Activated CD8-positive, alpha-beta T cell treated with anti-CD3 and anti-CD28 coated beads, Interleukin-2, amount 10 ng/mL, durations not matched to agents 7 days and 5 days (primary cell): ENCODE measurements around the gene B3GNT7. TPM values are rescaled to one million over a fixed set of nuclear protein-coding genes. Genes with fewer than 3 reads are reported as not detected.

ENCODE experiments used
- ATAC-seq: fragments of 150-1000 bp; cut with Tn5 transposase; one replicate; pipeline ENCODE4 v1.10.0; 2021; ENCODE audit warnings: moderate library complexity
- CTCF ChIA-PET: fragments of 350-600 bp; sonication (Branson Sonifier 250); formaldehyde crosslinking; loops from one replicate; lab custom pipeline; 2021; ENCODE audit warnings: antibody characterized with exemption; lab: Charles Lee
- POLR2A ChIA-PET: fragments of 350-600 bp; sonication (Branson Sonifier 250); formaldehyde crosslinking; loops from one replicate; lab custom pipeline; 2021; ENCODE audit warnings: antibody characterized with exemption; lab: Charles Lee
- DNase-seq: peaks from one replicate; pipeline ENCODE4 v3.0.0-alpha.2; 2020
- H3K27ac Mint-ChIP-seq: one replicate; pipeline ENCODE4 v1.8.0; 2021; ENCODE audit warnings: mild to moderate bottlenecking, mixed read lengths
- H3K27me3 Mint-ChIP-seq: one replicate; pipeline ENCODE4 v1.8.0; 2021; ENCODE audit warnings: low read depth, mixed read lengths
- H3K36me3 Mint-ChIP-seq: one replicate; pipeline ENCODE4 v1.8.0; 2021; ENCODE audit warnings: low read depth, mixed read lengths
- H3K4me1 Mint-ChIP-seq: one replicate; pipeline ENCODE4 v1.8.0; 2021; ENCODE audit warnings: low read depth, mixed read lengths
- H3K4me3 Mint-ChIP-seq: one replicate; pipeline ENCODE4 v1.8.0; 2021; ENCODE audit warnings: mild to moderate bottlenecking, mixed read lengths
- H3K9me3 Mint-ChIP-seq: one replicate; pipeline ENCODE4 v1.8.0; 2022; ENCODE audit warnings: mixed read lengths; ENCODE audit not compliant: insufficient read depth
- total RNA-seq, 2 experiments: library from RNA; stranded (reverse); gene quantifications; one replicate each; pipeline ENCODE4 v1.2.3, GENCODE V29; 2021

Gene B3GNT7
- total RNA-seq, 2 experiments from 2014 or later = 0.26 to 0.34 TPM

- no peaks in the 10 kb centered on the region for H3K9me3 Mint-ChIP-seq
- peaks cover 18% of the 10 kb centered on the region for H3K4me1 Mint-ChIP-seq
- no peaks in the 10 kb centered on the region for H3K27me3 Mint-ChIP-seq
- ChIA-PET POLR2A (no interaction called here), CTCF (no interaction called here)
- no peak for ATAC-seq
- no peak overlapping the region for H3K27ac Mint-ChIP-seq
- DNase-seq = no peak
- H3K36me3 Mint-ChIP-seq = no peaks in the 10 kb centered on the region
- no peak overlapping the region for H3K4me3 Mint-ChIP-seq
Measured at GRCh38 chr2:231357931-231358330, 37.6 kb upstream of the B3GNT7 start.

- DNase-seq (no peak), ATAC-seq (no peak)
- ChIA-PET POLR2A (no interaction called here), CTCF (no interaction called here)
- H3K27me3 Mint-ChIP-seq = no peaks in the 10 kb centered on the region
- no peak overlapping the region for H3K4me3 Mint-ChIP-seq
- H3K36me3 Mint-ChIP-seq = no peaks in the 10 kb centered on the region
- no peak overlapping the region for H3K27ac Mint-ChIP-seq
- H3K4me1 Mint-ChIP-seq = peaks cover 23% of the 10 kb centered on the region
- no peaks in the 10 kb centered on the region for H3K9me3 Mint-ChIP-seq
Measured at GRCh38 chr2:231359441-231359840, 36.1 kb upstream of the B3GNT7 start.

GRCh38 chr2:231359948-231360347 is 35.6 kb upstream of the B3GNT7 start:
- POLR2A ChIA-PET = no interaction called here
- no peak overlapping the region for H3K4me3 Mint-ChIP-seq
- H3K27ac Mint-ChIP-seq = no peak overlapping the region
- DNase-seq (no peak), ATAC-seq (no peak)
- H3K9me3 Mint-ChIP-seq = no peaks in the 10 kb centered on the region
- H3K27me3 Mint-ChIP-seq = no peaks in the 10 kb centered on the region
- CTCF ChIA-PET = no interaction called here
- H3K36me3 Mint-ChIP-seq = no peaks in the 10 kb centered on the region
- H3K4me1 Mint-ChIP-seq = peaks cover 23% of the 10 kb centered on the region

GRCh38 chr2:231360401-231360800 is 35.1 kb upstream of the B3GNT7 start:
- ATAC-seq (no peak), DNase-seq (no peak)
- CTCF ChIA-PET = no interaction called here
- POLR2A ChIA-PET = no interaction called here
- H3K4me3 Mint-ChIP-seq = no peak overlapping the region
- H3K9me3 Mint-ChIP-seq = no peaks in the 10 kb centered on the region
- H3K27ac Mint-ChIP-seq = no peak overlapping the region
- peaks cover 23% of the 10 kb centered on the region for H3K4me1 Mint-ChIP-seq
- no peaks in the 10 kb centered on the region for H3K27me3 Mint-ChIP-seq
- H3K36me3 Mint-ChIP-seq = no peaks in the 10 kb centered on the region

GRCh38 chr2:231360881-231361371 is 34.6 kb upstream of the B3GNT7 start:
- H3K27me3 Mint-ChIP-seq = no peaks in the 10 kb centered on the region
- no peak for ATAC-seq
- H3K36me3 Mint-ChIP-seq = no peaks in the 10 kb centered on the region
- no peak for DNase-seq
- ChIA-PET POLR2A (no interaction called here), CTCF (interaction anchor here (1.0 to 1.5 kb wide), 2 partner anchors 33 to 91 kb away, joined by 4 to 6 read pairs; no protein-coding TSS in a partner anchor)
- no peak overlapping the region for H3K4me3 Mint-ChIP-seq
- no peaks in the 10 kb centered on the region for H3K9me3 Mint-ChIP-seq
- H3K27ac Mint-ChIP-seq = no peak overlapping the region
- H3K4me1 Mint-ChIP-seq = peaks cover 23% of the 10 kb centered on the region

GRCh38 chr2:231361701-231362554 is 33.6 kb upstream of the B3GNT7 start:
- Mint-ChIP-seq H3K4me1 (peaks cover 23% of the 10 kb centered on the region), H3K4me3 (no peak overlapping the region), H3K27ac (peak overlapping the region; percentile 75), H3K27me3 (no peaks in the 10 kb centered on the region), H3K36me3 (no peaks in the 10 kb centered on the region), H3K9me3 (no peaks in the 10 kb centered on the region)
- peak; percentile 52 for DNase-seq
- ATAC-seq = peak; percentile 85
- CTCF ChIA-PET = interaction anchor here (0.9 to 1.5 kb wide), 8 partner anchors 13 to 258 kb away, joined by 3 to 6 read pairs (median 4); no protein-coding TSS in a partner anchor
- POLR2A ChIA-PET = interaction anchor here (0.9 kb wide), 1 partner anchor 102 kb away, joined by 3 read pairs; no protein-coding TSS in a partner anchor

- H3K4me1 Mint-ChIP-seq = peaks cover 23% of the 10 kb centered on the region
- POLR2A ChIA-PET = no interaction called here
- no peak for DNase-seq
- no peaks in the 10 kb centered on the region for H3K27me3 Mint-ChIP-seq
- ATAC-seq = peak; percentile 47
- CTCF ChIA-PET = interaction anchor here (0.9 to 1.5 kb wide), 8 partner anchors 14 to 259 kb away, joined by 3 to 6 read pairs (median 4); no protein-coding TSS in a partner anchor
- no peaks in the 10 kb centered on the region for H3K9me3 Mint-ChIP-seq
- no peak overlapping the region for H3K4me3 Mint-ChIP-seq
- H3K36me3 Mint-ChIP-seq = no peaks in the 10 kb centered on the region
- peak overlapping the region; percentile 75 for H3K27ac Mint-ChIP-seq
Measured at GRCh38 chr2:231362555-231363184, 32.8 kb upstream of the B3GNT7 start.

- H3K27ac Mint-ChIP-seq = no peak overlapping the region
- H3K27me3 Mint-ChIP-seq = no peaks in the 10 kb centered on the region
- POLR2A ChIA-PET = no interaction called here
- ATAC-seq (no peak), DNase-seq (no peak)
- H3K4me1 Mint-ChIP-seq = peaks cover 23% of the 10 kb centered on the region
- CTCF ChIA-PET = interaction anchor here (1.1 kb wide), 1 partner anchor 45 kb away, joined by 3 read pairs; no protein-coding TSS in a partner anchor
- no peak overlapping the region for H3K4me3 Mint-ChIP-seq
- H3K9me3 Mint-ChIP-seq = no peaks in the 10 kb centered on the region
- H3K36me3 Mint-ChIP-seq = no peaks in the 10 kb centered on the region
Measured at GRCh38 chr2:231364061-231364460, 31.4 kb upstream of the B3GNT7 start.

- CTCF ChIA-PET = no interaction called here
Measured at GRCh38 chr2:231364961-231365810, 30.3 kb upstream of the B3GNT7 start.

GRCh38 chr2:231367178-231367577 is 28.3 kb upstream of the B3GNT7 start:
- Mint-ChIP-seq H3K4me1 (peaks cover 11% of the 10 kb centered on the region), H3K4me3 (no peak overlapping the region), H3K9me3 (no peaks in the 10 kb centered on the region), H3K27me3 (no peaks in the 10 kb centered on the region), H3K27ac (no peak overlapping the region), H3K36me3 (no peaks in the 10 kb centered on the region)
- POLR2A ChIA-PET = no interaction called here
- CTCF ChIA-PET = interaction anchor here (1.3 kb wide), 1 partner anchor 85 kb away, joined by 5 read pairs; no protein-coding TSS in a partner anchor
- ATAC-seq (no peak), DNase-seq (no peak)

More at GRCh38 chr2:231364961-231365810, 30.3 kb upstream of the B3GNT7 start:
- Mint-ChIP-seq H3K4me3 (no peak overlapping the region), H3K9me3 (no peaks in the 10 kb centered on the region), H3K27me3 (no peaks in the 10 kb centered on the region), H3K36me3 (no peaks in the 10 kb centered on the region), H3K4me1 (peaks cover 23% of the 10 kb centered on the region), H3K27ac (no peak overlapping the region)
- POLR2A ChIA-PET = no interaction called here
- no peak for DNase-seq
- ATAC-seq = no peak
